ENCODE data around the gene ARHGAP6. TPM values are rescaled to one million over a fixed set of nuclear protein-coding genes. Genes with fewer than 3 reads are reported as not detected.
A peak's percentile ranks its signal among the peaks of the same experiment; 100 is the strongest.

ARHGAP6 gene
- total and polyA plus RNA-seq, 9 of the 15 experiments (the other 6 are each of a cell fraction or from before 2014, with no cell fraction given): 12.5 to 63.6 (median 41.8) TPM

DNA sequence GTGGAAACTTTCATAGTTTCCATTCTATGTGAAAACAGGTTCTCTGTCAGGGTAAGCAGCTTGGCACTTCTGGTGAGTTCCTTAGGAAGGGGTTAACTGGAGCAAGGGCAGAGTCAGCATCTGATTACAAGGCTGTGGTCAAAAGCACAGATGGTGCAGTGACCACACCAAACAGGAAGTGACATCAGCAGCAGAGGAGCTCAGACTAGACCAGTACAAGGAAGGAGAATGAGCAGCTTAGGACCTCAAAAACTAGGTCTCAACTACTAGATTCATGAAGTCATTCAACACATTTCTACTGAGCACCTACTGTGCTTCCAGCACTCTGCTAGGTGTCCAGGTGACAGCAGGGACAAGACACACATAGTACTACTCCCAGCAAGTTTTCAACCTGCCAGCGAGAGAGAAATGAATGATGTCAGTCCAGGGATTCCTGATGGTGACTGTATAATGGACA lies 242.3 kb downstream of the ARHGAP6 start (continued):
- TF ChIP-seq CREBBP (IDR thresholded peaks at IDR 0.05; ENCODE audit: low read depth, low read length) (no peak), MAFF (IDR thresholded peaks at IDR 0.05; ENCODE audit: low read length) (0 out of 2 replicates have a peak, but pooled peaks have one; percentile 15), TFAM (CRISPR knock-in tag; conservative IDR thresholded peaks at IDR 0.05) (no peak), MEF2A (IDR thresholded peaks at IDR 0.05; ENCODE audit: control insufficient read depth, low read depth, low read length) (no peak), ZNF3 (CRISPR knock-in tag; IDR thresholded peaks at IDR 0.05) (no peak), HNRNPL (IDR thresholded peaks at IDR 0.05; ENCODE audit: low read depth, low read length) (no peak), EWSR1 (IDR thresholded peaks at IDR 0.05; ENCODE audit: borderline replicate concordance, low read depth, partially characterized antibody) (no peak), RBM39 (optimal IDR thresholded peaks at IDR 0.05; ENCODE audit: low read depth, low read length) (no peak), KHSRP (IDR thresholded peaks at IDR 0.05) (no peak), FOXP1 (CRISPR knock-in tag; IDR thresholded peaks at IDR 0.05) (no peak), NR2F6 (CRISPR knock-in tag; IDR thresholded peaks at IDR 0.05) (no peak), ZNF140 (CRISPR knock-in tag; IDR thresholded peaks at IDR 0.05) (no peak), POLR2B (IDR thresholded peaks at IDR 0.05; ENCODE audit: low read depth, partially characterized antibody) (peak; percentile 62), IRF2 (CRISPR knock-in tag; IDR thresholded peaks at IDR 0.05) (no peak), ATF1 (CRISPR knock-in tag; IDR thresholded peaks at IDR 0.05) (no peak), ATF1 (tag; IDR thresholded peaks at IDR 0.05) (peak; percentile 90), CBFB (CRISPR knock-in tag; IDR thresholded peaks at IDR 0.05) (peak; percentile 77; the same call in 1 of the 2 replicates), ZNF436 (CRISPR knock-in tag; IDR thresholded peaks at IDR 0.05) (no peak)
- TF ChIP-seq, protein P1, sequence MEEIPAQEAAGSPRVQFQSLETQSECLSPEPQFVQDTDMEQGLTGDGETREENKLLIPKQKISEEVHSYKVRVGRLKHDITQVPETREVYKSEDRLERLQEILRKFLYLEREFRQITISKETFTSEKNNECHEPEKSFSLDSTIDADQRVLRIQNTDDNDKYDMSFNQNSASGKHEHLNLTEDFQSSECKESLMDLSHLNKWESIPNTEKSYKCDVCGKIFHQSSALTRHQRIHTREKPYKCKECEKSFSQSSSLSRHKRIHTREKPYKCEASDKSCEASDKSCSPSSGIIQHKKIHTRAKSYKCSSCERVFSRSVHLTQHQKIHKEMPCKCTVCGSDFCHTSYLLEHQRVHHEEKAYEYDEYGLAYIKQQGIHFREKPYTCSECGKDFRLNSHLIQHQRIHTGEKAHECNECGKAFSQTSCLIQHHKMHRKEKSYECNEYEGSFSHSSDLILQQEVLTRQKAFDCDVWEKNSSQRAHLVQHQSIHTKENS (CRISPR knock-in tag; IDR thresholded peaks at IDR 0.05): no peak
- TF ChIP-seq, protein P2, sequence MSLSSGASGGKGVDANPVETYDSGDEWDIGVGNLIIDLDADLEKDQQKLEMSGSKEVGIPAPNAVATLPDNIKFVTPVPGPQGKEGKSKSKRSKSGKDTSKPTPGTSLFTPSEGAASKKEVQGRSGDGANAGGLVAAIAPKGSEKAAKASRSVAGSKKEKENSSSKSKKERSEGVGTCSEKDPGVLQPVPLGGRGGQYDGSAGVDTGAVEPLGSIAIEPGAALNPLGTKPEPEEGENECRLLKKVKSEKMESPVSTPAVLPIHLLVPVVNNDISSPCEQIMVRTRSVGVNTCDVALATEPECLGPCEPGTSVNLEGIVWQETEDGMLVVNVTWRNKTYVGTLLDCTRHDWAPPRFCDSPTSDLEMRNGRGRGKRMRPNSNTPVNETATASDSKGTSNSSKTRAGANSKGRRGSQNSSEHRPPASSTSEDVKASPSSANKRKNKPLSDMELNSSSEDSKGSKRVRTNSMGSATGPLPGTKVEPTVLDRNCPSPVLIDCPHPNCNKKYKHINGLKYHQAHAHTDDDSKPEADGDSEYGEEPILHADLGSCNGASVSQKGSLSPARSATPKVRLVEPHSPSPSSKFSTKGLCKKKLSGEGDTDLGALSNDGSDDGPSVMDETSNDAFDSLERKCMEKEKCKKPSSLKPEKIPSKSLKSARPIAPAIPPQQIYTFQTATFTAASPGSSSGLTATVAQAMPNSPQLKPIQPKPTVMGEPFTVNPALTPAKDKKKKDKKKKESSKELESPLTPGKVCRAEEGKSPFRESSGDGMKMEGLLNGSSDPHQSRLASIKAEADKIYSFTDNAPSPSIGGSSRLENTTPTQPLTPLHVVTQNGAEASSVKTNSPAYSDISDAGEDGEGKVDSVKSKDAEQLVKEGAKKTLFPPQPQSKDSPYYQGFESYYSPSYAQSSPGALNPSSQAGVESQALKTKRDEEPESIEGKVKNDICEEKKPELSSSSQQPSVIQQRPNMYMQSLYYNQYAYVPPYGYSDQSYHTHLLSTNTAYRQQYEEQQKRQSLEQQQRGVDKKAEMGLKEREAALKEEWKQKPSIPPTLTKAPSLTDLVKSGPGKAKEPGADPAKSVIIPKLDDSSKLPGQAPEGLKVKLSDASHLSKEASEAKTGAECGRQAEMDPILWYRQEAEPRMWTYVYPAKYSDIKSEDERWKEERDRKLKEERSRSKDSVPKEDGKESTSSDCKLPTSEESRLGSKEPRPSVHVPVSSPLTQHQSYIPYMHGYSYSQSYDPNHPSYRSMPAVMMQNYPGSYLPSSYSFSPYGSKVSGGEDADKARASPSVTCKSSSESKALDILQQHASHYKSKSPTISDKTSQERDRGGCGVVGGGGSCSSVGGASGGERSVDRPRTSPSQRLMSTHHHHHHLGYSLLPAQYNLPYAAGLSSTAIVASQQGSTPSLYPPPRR (CRISPR knock-in tag; IDR thresholded peaks at IDR 0.05; ENCODE audit: borderline replicate concordance): no peak
- TF ChIP-seq, protein P3, sequence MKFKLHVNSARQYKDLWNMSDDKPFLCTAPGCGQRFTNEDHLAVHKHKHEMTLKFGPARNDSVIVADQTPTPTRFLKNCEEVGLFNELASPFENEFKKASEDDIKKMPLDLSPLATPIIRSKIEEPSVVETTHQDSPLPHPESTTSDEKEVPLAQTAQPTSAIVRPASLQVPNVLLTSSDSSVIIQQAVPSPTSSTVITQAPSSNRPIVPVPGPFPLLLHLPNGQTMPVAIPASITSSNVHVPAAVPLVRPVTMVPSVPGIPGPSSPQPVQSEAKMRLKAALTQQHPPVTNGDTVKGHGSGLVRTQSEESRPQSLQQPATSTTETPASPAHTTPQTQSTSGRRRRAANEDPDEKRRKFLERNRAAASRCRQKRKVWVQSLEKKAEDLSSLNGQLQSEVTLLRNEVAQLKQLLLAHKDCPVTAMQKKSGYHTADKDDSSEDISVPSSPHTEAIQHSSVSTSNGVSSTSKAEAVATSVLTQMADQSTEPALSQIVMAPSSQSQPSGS (CRISPR knock-in tag; IDR thresholded peaks at IDR 0.05): no peak
- TF ChIP-seq, protein P4, sequence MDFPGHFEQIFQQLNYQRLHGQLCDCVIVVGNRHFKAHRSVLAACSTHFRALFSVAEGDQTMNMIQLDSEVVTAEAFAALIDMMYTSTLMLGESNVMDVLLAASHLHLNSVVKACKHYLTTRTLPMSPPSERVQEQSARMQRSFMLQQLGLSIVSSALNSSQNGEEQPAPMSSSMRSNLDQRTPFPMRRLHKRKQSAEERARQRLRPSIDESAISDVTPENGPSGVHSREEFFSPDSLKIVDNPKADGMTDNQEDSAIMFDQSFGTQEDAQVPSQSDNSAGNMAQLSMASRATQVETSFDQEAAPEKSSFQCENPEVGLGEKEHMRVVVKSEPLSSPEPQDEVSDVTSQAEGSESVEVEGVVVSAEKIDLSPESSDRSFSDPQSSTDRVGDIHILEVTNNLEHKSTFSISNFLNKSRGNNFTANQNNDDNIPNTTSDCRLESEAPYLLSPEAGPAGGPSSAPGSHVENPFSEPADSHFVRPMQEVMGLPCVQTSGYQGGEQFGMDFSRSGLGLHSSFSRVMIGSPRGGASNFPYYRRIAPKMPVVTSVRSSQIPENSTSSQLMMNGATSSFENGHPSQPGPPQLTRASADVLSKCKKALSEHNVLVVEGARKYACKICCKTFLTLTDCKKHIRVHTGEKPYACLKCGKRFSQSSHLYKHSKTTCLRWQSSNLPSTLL (IDR thresholded peaks at IDR 0.05): no peak
